ENCODE measurements around the gene PTDSS2.
"Not testable (repeated sequence)": the region's sequence is repeated elsewhere in the genome, so short reads cannot be mapped to it uniquely, and the experiment has no call there.

The PTDSS2 gene

GRCh38 chr11:431921-432320 lies 18.2 kb upstream of the PTDSS2 start:
- no peak for DNase-seq (ENCODE audit: low read depth in 3 of 3, low spot score in 1 of 3)

- DNase-seq (ENCODE audit: low read depth in 3 of 3, low spot score in 1 of 3) = no peak
These were observed 17.5 kb upstream of the PTDSS2 start for GRCh38 chr11:432501-433100.

GRCh38 chr11:433111-433510 lies 17.0 kb upstream of the PTDSS2 start:
- DNase-seq (ENCODE audit: low read depth in 3 of 3, low spot score in 1 of 3) = no peak

- no peak for DNase-seq (ENCODE audit: low read depth in 3 of 3, low spot score in 1 of 3)
These were observed 16.4 kb upstream of the PTDSS2 start for GRCh38 chr11:433641-434040.

GRCh38 chr11:434496-434895 lies 15.6 kb upstream of the PTDSS2 start:
- DNase-seq (ENCODE audit: low read depth in 3 of 3, low spot score in 1 of 3) = no peak

- not testable (repeated sequence) for DNase-seq (ENCODE audit: low read depth in 3 of 3, low spot score in 1 of 3)
These were observed 14.9 kb upstream of the PTDSS2 start for GRCh38 chr11:434999-435740.

GRCh38 chr11:437228-437870 lies 12.7 kb upstream of the PTDSS2 start:
- DNase-seq (ENCODE audit: low read depth in 3 of 3, low spot score in 1 of 3) = no peak

- DNase-seq (ENCODE audit: low read depth in 3 of 3, low spot score in 1 of 3) = no peak
These were observed 11.8 kb upstream of the PTDSS2 start for GRCh38 chr11:438101-438844.

GRCh38 chr11:439315-440064 lies 10.6 kb upstream of the PTDSS2 start:
- DNase-seq (ENCODE audit: low read depth in 3 of 3, low spot score in 1 of 3) = no peak

GRCh38 chr11:440065-441042 lies 9.7 kb upstream of the PTDSS2 start:
- no peak for DNase-seq (ENCODE audit: low read depth in 3 of 3, low spot score in 1 of 3)

GRCh38 chr11:441043-441417 lies 9.0 kb upstream of the PTDSS2 start:
- DNase-seq (ENCODE audit: low read depth in 3 of 3, low spot score in 1 of 3) = no peak

GRCh38 chr11:441418-442274 lies 8.4 kb upstream of the PTDSS2 start, which contains the start of gene ANO9:
TSS of gene ANO9 (minus strand) at chr11:442011. CDS start at chr11:441926, 85 bp downstream.
- DNase-seq (ENCODE audit: low read depth in 3 of 3, low spot score in 1 of 3) = peak in 2 of 3 donors; percentile 22 to 47

- no peak for DNase-seq (ENCODE audit: low read depth in 3 of 3, low spot score in 1 of 3)
These were observed 7.4 kb upstream of the PTDSS2 start for GRCh38 chr11:442611-443081.

GRCh38 chr11:443542-444199 lies 6.4 kb upstream of the PTDSS2 start:
- no peak for DNase-seq (ENCODE audit: low read depth in 3 of 3, low spot score in 1 of 3)

- DNase-seq (ENCODE audit: low read depth in 3 of 3, low spot score in 1 of 3) = no peak
These were observed 5.5 kb upstream of the PTDSS2 start for GRCh38 chr11:444396-445144.

GRCh38 chr11:445765-446588 lies 4.1 kb upstream of the PTDSS2 start:
- no peak for DNase-seq (ENCODE audit: low read depth in 3 of 3, low spot score in 1 of 3)

GRCh38 chr11:446891-447290 lies 3.2 kb upstream of the PTDSS2 start:
- DNase-seq (ENCODE audit: low read depth in 3 of 3, low spot score in 1 of 3) = no peak
